Limb (tissue), 2 donors: Measurements from ENCODE around the gene MAEA.
"Not testable (repeated sequence)": the region's sequence is repeated elsewhere in the genome, so short reads cannot be mapped to it uniquely, and the experiment has no call there.

Experiments
- DNase-seq, 2 donors: peaks; one replicate each; pipeline ENCODE4 v3.0.0-alpha.2; 2016; ENCODE audit errors: extremely low spot score in 2 of 2

MAEA gene

DNA sequence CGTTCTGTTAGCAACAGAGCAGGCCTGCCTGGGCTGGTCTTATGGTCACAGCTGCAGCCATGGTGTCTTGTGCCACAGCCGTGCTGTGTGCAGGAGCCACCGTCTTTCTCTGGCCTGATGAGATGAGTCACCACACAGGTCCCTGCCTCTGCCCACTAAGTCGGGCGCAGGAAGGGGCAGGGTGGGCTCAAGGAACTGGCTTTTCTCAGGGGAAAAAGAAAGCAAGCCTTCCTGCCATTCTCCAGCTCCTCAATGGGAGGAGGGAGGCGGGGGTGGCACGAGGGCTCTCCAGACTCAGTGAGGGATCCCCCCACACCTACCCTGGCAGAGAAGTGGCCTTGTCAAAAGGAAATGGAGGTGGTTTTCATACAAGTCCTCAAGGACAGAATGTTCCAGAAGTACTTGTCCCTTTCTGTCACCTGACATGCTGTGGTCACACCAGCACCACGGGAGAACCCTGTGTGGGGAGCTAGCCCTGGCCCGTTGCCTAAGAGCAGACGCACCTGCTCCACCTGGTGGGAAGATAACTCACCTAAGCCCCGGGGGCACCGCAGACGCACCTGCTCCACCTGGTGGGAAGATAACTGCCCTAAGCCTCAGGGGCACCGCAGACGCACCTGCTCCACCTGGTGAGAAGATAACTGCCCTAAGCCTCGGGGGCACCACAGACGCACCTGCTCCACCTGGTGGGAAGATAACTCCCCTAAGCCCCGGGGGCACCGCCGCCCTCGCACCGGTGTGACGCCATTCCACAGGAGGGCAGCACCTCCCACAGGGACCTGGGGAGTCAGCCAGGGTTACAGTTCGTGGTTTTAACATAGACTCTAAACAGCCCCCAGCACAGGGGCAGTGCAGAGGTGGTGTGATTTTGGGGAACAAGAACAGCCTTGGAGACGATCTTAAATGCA lies 75.8 kb downstream of the MAEA start:
- peak in 1 of 2 donors; percentile 27 for DNase-seq

DNA sequence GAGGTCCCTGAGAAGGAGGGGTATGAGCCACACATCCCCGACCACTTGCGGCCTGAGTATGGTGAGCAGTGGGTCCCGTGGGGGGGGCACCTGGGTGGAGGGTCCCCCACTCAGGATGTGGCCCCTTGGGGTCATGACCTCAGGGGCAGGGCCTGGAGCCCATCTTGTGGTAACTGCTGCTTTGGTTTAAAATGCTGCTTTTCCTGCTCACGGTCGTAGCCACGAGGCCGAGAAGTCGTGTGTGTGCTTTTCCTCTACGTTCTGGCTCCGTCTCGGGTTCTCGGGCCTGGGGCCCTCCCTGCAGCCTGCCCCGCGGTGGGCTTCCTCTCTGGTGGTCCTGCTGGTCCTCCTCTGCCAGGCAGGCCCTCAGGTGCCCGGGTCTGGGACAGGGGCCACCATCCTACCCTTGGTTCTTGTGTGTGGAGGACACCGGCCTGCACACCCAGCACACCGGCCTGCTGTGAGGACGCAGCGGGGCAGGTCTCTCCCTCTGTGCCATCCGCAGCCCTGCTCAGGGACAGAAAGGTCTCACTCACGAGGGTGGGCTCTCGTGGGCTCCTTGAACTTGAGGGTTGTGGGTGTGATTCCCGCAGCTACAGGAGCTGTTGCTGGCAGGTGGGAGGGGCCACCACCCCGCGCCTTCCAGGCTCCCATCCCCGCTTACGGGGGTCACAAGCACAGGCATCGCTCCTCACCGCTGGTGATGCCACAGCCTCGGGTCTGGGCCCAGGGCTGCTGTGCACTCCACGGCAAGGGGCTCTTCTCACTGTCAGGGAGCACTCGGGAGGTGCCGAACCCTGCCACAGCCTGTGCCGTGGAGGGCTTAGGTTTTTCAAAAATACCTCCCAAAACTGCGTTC lies 76.9 kb downstream of the MAEA start:
- DNase-seq: peak in 1 of 2 donors; percentile 28

DNA sequence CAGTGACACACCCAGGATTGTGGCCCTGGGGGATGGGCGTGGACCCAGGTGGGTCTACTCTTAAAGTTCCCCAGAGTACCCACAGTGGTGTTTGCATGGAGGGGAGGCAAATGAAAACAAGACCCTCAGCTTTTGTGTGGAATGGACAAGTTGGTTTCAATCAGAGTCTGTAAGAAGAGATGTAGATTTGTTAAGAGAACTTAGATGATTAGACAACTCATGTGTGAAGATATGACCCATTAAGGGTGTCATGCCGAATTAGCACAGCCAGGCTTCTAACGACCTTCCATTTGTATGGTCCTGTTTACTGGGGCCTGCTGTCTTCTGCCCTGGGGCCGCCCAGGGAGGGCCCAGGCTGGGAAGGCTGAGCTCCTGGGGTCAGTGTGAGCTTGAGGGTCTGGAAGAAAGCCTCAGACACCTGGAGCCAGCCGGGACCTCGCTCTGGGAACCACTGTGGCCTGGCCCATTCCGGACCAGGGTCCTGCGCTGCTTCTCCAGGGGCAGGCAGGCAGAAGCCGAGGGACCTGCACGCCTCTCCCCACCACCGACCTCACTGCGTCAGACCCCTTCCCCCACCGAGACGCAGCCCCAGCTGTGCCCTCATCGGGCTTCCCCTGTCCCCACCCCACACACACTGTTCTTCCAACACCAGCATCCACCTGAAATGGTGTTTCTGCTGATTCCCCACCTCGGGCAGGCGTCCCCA lies 77.7 kb downstream of the MAEA start:
- no peak for DNase-seq

DNA sequence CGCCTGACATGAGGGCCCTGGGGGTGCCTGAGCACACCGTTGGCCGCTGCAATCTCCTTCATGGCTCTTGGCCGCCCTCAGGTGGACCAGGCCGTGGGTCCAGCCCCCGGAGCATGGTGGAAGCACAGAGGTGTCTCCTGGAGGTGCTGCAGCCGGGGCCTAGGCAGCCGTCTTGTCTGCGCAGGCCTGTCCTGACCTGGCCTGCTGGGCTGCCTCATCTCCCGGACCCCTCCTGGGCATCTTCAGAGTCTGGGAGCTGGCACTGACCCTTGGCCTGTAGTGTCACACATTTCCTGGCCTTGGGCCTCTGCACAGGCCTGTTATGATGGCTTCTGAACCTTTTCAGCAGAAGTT lies 78.2 kb downstream of the MAEA start:
- DNase-seq: no peak

DNA sequence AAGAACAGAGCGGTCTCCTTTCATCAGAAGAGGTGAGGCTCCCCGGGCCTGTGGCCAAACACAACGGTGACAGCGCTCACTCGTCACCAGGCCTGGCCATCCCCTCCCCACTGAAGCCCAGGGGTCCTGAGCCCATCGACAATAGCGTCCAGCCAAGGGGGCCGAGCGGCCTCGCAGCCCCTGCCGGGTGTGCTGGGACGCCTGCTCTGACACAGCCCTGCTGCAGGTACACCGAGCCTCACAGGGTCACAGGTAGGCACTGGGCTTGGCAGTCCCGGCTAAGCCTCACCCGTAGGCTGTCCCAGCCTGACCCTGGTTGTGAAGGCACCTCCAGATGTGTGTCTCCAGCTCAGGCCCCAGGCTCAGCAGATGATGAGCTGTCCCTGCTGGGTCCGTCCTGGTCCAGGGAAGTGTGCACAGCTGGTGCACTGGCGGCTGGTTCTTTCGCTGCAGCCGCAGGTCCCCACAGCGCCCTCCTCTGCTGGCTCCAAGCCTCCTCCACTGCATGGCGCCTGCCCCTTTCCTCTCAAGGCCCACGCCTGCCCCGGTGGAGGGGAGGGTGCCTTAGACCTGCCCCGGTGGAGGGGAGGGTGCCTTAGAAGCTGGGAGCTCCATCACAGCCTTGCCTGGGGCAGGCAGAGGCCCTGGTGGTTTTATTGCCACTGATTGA lies 78.9 kb downstream of the MAEA start:
- peak in 1 of 2 donors; percentile 10 for DNase-seq

DNA sequence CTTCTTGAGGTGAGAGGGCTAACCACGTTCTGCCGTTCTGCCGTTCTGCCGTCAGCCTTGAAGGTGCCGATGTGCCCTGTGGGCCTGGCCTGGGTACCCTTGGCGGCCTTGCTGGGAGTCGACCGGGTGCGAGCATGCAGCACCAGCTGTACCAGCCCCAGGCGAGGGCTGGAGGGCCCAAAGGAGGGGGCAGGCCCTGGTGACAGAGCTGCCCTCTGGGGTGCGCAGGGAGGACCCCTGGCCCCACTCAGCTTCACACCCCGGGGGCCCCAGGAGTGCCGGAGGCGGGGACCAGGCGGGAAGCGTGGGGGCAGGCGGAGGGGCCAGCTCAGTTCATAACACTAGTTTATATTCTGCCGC lies 79.4 kb downstream of the MAEA start:
- DNase-seq: peak in 1 of 2 donors; percentile 27

DNA sequence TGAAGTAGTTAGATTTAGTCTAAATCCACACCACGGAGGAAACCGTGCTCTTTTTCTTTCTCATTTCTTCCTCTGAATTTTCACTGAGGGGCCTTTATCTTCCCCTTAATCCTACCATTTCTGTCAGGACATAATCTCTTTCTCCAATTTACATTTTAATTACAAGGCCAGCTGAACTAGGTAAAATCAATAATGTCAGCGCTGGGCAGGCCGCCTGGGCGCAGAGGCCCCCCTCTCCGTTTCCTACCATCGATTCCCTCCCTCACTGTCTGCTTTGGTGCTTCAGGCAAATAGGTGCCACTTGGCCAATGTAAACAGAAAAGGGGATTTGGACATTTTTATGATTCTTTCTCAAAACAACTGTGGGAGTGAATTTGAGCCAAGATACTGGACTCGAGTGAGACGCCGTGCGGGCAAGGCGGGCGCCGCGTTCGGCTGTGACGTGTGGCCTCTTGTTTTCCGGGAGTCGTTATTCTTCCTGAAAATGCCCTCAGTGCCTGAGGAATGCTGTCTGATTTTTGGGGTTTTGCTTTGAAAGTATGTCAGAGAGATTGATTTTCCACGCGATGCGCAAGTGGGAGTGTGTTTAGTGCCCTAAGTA lies 79.9 kb downstream of the MAEA start:
- DNase-seq: peak in 1 of 2 donors; percentile 23

DNA sequence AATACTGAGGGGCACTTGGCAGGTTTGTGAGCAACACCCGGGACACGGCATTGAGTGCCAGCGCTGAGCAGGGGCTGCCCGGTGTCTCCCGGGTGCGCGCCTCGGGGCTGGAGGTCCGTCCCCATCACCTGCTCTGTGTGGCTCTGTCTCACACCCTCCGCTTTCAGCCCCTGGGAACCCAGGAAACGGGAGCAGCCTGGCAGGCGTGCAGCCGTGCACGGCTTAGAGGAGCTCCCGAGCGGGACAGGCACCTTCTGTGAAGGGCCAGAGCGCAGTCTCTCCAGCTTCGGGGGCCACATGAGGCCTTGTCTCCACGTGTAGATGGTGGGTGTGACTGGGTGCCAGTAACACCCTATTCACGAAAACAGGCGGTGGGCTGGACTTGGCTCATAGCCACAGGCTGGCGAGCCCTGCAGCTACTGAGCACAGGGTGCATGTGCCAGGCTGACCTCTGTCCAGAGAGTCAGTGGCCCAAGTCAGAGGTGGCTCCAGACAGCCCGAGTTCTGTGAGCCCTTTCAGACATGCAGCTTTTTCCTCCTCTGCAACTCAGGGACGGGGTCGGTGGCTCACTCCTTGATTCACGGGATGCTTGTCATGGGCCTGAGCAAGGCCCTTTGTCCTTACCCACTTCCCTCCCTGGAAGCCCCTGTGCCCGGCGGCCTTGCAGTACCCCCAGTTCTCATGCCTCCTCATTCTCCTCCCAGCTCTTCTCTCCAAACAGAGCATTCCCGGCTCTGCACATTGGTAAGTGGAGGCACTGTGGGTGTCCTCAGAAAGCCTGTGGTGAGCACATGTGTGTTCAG lies 80.8 kb downstream of the MAEA start:
- DNase-seq: peak in 1 of 2 donors; percentile 23

DNA sequence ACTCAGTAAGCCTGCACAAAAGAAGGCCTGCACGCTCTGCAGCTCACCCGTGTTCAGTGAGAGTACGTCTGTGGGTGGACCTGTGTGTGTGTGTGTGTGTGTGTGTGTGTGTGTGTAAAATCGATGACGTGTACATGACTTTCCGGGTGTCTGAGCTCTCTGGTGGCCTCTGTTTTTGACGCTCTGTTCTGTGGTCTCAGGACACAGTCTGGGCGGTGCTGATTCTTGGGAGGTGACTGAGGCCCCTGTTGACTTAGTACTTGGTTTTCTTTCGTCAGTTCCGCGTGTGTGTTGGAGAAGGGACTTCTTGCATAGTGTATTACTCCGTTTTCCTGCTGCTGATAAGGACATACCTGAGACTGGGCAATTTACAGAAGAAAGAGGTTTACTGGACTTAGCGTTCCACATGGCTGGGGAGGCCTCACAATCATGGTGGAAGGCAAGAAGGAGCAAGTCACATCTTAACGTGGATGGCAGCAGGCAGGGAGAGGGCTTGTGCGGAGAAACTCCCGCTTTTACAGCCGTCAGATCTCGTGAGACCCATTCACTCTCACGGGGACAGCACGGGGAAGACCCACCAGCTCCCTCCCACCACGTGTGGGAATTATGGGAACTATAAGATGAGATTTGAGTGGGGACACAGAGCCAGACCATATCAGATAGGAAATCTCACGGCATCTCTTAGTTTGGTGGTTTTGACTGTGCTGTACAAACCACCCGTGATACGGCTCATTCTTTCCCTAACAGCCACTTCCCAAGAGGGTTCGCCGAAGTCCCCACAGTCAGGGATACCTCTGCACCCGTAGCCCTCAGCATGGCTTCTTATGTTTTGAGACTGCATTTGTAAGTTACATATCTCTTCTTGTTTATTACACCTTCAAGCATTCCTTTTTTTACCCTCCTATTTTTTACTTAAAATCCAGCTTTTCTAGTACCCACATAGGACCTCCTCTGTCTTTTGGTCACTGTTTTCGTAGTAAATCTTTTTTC lies 81.8 kb downstream of the MAEA start:
- DNase-seq: no peak

DNA sequence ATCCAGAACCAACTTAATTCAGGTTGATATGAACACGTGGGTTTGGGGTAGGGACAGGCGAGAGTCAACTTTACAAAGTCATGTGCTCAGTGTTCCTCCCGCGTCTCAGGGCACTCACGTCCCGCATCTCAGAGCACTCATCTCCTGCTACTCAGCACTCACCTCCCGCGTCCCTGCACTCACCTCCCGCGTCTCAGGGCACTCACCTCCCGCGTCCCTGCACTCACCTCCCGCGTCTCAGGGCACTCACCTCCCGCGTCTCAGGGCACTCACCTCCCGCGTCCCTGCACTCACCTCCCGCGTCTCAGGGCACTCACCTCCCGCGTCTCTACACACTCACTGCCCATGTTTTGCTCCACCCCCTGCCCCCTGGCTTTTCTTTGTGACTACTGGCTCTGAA lies 82.9 kb downstream of the MAEA start:
- not testable (repeated sequence) for DNase-seq

DNA sequence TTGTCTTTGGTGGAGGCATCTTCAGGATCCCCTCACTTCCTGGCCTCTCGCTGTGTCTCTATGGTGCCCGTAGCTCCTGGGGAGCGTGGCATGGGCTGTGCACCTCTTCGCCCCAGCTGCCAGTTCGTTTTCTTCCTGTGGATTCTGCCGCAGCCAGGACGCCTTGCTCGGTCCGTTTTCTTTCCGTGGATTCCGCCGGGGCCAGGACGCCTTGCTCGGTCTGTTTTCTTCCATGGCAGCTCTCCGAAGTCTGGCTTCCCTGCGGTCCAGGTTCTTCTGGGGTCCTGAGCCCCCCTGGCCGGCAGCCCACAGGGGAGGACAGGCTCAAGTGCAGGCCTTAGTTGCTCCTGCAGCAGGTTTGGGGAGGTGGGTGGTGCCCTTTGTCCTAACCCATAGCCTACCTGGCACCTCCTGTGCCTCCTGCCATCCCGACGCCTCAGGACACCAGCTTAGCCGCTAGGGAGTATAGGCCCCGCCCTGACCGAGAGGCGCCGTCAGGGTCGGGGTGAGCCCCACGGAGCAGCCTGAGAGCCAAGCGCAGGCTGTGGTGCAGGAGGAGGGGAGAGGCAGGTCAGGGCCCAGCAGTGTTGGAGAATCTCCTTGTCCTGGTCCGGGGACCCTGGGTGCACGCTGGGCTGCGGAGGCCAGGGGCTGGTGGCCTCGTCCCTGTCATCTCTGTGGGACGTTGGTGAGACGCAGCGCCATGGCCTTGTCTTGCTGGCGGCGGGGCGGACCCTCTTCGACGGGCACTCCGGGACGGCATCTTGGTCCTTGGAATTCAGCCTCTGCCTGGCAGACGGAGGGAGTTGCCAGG lies 84.4 kb downstream of the MAEA start:
- peak in 1 of 2 donors; percentile 20 for DNase-seq

DNA sequence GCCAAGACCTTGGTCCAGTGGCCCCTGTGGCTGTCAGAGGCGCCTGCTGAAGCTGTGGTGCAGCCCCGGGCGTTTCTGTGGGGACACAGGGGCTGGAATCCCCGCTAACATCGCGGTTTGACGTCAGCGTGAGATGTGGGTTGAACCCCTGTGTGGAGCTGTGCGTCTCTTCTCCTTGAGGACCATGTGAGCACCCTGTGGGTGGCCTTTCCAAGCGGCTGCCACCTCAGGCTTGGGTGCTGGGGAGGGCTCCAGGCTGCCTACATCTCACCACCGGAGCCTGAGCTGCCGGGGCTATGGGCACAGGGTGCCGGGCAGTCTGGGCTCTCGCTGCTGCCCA lies 85.0 kb downstream of the MAEA start:
- DNase-seq: peak in 1 of 2 donors; percentile 12

DNA sequence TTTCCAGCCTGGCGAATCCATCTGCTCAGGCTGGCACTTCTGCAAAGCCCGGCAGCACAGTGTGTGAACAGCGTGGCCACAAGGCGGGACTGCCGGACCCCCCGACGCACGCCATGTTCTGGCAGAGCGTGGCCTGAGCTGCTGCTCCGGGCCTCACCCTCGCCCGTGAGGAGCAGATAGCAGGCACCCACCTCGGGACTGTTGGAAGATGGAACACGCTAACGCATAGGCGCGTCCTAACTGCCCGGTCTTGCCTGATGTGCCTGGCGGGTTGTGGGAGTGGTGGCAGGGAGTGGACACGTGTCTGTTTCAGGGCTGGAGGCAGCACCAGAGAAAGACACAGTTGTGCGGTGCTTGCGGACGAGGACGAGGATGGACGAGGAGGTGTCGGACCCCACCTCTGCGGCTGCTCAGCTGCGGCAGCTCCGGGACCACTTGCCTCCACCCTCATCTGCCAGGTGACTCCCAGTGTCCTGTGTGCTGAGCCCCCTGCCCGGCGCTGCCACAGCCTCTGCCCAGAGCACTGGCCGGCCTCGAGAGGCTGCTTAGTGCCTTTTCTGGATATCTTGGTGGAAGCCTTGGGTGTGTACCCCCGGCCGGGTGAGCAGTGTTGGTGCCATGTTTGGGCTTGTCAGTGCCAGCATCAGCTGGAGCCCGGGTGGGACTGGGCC lies 85.5 kb downstream of the MAEA start:
- DNase-seq: peak in 1 of 2 donors; percentile 21

DNA sequence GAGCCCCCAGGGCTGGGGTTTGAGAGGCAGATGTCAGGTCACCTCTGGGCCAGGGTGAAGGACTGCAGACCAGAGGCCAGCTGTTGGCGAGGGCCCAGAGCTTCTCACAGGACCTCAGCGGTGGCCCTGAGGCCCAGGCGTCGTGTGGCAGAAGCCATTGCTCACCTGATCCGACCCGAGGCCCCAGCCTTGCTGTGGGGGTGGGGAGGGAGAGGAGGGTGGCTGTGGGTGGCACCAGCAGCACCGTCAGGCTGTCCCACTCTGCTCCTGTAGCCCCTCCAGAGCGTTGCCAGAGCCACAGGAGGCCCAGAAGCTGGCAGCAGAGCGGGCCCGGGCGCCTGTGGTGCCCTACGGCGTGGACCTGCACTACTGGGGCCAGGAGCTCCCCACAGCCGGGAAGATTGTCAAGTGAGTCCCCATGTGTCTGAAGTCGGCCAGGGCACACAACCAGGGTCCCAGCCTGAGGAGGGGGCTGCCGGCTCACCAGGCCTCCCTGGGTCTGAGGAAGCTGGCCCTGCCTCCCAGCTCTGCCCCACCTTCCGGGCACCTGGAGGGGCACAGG lies 86.2 kb downstream of the MAEA start:
- peak in 1 of 2 donors; percentile 21 for DNase-seq

DNA sequence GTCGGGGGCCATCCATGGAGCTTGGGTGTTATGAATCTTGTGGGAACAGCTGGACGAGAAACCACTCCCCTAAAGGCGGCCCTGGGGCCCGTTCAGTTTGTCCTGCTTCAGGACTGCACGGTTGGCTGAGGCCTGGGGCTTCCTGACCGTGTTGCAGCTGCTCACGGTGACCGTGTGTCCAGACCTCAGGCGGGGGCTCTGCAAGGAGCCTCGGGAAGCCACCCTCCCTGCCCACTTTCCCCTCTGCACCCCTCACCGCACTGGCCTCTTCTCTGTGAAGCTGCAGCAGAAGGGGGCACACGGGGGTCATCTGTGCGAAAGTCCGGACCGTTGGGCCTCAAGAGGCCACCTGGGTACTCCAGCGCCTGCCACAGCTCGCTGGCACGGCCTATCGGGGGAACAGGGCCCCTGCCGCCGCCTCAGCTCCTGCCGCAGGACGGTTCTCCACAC lies 86.7 kb downstream of the MAEA start:
- DNase-seq: no peak

DNA sequence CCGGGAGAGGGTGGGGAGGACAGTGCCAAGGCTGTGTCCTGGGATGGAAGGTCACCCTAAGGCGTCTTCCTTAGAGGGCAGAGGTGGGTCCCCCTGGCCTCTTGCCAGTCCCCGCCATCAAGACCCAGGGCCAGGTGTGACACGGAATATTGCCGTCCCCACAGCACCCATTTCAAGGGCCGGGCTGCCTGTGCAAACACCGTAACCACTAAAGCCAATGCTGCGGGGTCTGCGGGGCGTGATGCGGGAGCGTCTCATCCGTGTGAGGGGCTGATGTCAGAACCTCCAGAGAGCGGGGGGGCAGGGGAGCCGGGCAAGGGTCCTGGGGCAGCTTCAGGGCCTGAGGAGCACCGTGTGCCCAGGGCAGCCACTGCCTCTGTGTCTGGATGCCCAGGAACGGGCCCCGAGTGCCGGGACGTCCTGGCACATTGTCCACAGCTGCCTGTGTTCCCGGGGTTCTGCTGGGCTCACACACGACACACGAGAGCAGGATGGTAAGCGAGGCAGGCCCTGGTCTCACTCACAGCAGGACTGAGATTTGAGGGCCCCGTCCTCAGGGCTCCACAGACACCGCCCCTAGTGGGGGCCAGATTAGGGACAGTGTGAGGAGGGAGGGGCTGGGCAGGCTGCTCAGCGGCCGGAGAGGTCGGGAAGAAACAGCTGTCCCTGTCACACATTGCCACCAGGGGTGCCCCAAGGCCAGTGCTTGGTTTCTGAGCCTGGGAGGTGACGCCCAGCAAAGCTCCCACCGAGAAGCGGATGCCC lies 87.3 kb downstream of the MAEA start:
- DNase-seq: peak in 1 of 2 donors; percentile 31
